HuH-7 (cell line): ENCODE measurements around the gene PCYT1A.
"Not testable (repeated sequence)": the region's sequence is repeated elsewhere in the genome, so short reads cannot be mapped to it uniquely, and the experiment has no call there.

Experiments
- DNase-seq: peaks from one replicate; pipeline ENCODE4 v3.0.0; 2011; ENCODE audit warnings: low spot score

The PCYT1A gene

GRCh38 chr3:196192524-196193051 is 94.9 kb downstream of the PCYT1A start:
- no peak for DNase-seq

GRCh38 chr3:196192036-196192523 is 95.4 kb downstream of the PCYT1A start:
- DNase-seq: no peak

- DNase-seq: no peak
Observed at GRCh38 chr3:196189566-196190347, 97.8 kb downstream of the PCYT1A start.

- DNase-seq: no peak
Observed at GRCh38 chr3:196186651-196187573, 100.6 kb downstream of the PCYT1A start.

- DNase-seq: no peak
Observed at GRCh38 chr3:196184881-196185280, 102.6 kb downstream of the PCYT1A start.

- not testable (repeated sequence) for DNase-seq
Observed at GRCh38 chr3:196184169-196184432, 103.4 kb downstream of the PCYT1A start.

GRCh38 chr3:196181127-196181546 is 106.4 kb downstream of the PCYT1A start:
- no peak for DNase-seq

GRCh38 chr3:196180346-196180745 is 107.2 kb downstream of the PCYT1A start:
- no peak for DNase-seq
